PC-9 (cell line): Measurements from ENCODE around the gene CORIN. TPM values are rescaled to one million over a fixed set of nuclear protein-coding genes. Genes with fewer than 3 reads are reported as not detected.

Experiments used
- BruUV-seq: library from RNA; stranded (reverse); fragments of 400-500 nt; replicated peaks from 2 replicates; lab custom pipeline; 2021; lab: Mats Ljungman, UMichigan
- CTCF ChIA-PET: fragments of 300-600 bp; sonication (Branson Sonifier 250); formaldehyde crosslinking; loops from one replicate; lab custom pipeline; 2022; ENCODE audit warnings: antibody characterized with exemption; lab: Charles Lee
- POLR2A ChIA-PET: fragments of 300-600 bp; sonication (Branson Sonifier 250); formaldehyde crosslinking; loops from one replicate; lab custom pipeline; 2022; ENCODE audit warnings: antibody characterized with exemption; ENCODE audit not compliant: unreplicated experiment; lab: Charles Lee
- DNase-seq, 2 experiments: peaks; one replicate each; pipeline versions ENCODE4 v3.0.0 to v3.0.0-alpha.2; 2015 to 2022; ENCODE audit warnings: mixed read lengths in 1 of 2
- H2AFZ ChIP-seq: fragments of 200-600 bp; sonication (generic); 2 replicates; pipeline ENCODE4 v1.8.1; 2017; ENCODE audit warnings: antibody characterized with exemption
- H3F3A ChIP-seq: fragments of 200-600 bp; sonication (generic); 2 replicates; pipeline ENCODE4 v1.8.1; 2017; ENCODE audit warnings: antibody characterized with exemption, mild to moderate bottlenecking, low read depth; ENCODE audit not compliant: insufficient read depth
- H3K27ac ChIP-seq: fragments of 200-600 bp; sonication (generic); 2 replicates; pipeline ENCODE4 v1.6.1; 2016; ENCODE audit warnings: mixed run types
- H3K27me3 ChIP-seq: fragments of 200-600 bp; sonication (generic); 2 replicates; pipeline ENCODE4 v1.6.1; 2016; ENCODE audit warnings: low read depth, mixed run types; ENCODE audit not compliant: insufficient read depth
- H3K36me3 ChIP-seq: fragments of 200-600 bp; sonication (generic); 2 replicates; pipeline ENCODE4 v1.6.1; 2016; ENCODE audit warnings: low read depth, mixed run types
- H3K4me1 ChIP-seq: fragments of 200-600 bp; sonication (generic); replicated peaks from 2 replicates; pipeline ENCODE4 v1.6.1; 2016; ENCODE audit warnings: mixed run types; ENCODE audit not compliant: insufficient read depth
- H3K4me2 ChIP-seq: fragments of 200-600 bp; sonication (generic); 2 replicates; pipeline ENCODE4 v1.6.1; 2017; ENCODE audit warnings: mixed run types
- H3K4me3 ChIP-seq: fragments of 200-600 bp; sonication (generic); 2 replicates; pipeline ENCODE4 v1.6.1; 2016; ENCODE audit warnings: mixed run types
- H3K79me2 ChIP-seq: fragments of 200-600 bp; sonication (generic); 2 replicates; pipeline ENCODE4 v1.6.1; 2017; ENCODE audit warnings: low read depth, mixed run types
- H3K9me2 ChIP-seq: fragments of 200-600 bp; sonication (generic); 2 replicates; pipeline ENCODE4 v1.8.1; 2017; ENCODE audit warnings: mild to moderate bottlenecking; ENCODE audit not compliant: insufficient read depth
- H3K9me3 ChIP-seq: fragments of 200-600 bp; sonication (generic); 2 replicates; pipeline ENCODE4 v1.8.1; 2016; ENCODE audit warnings: low read depth; ENCODE audit not compliant: insufficient read depth
- H4K20me1 ChIP-seq: fragments of 200-600 bp; sonication (generic); 2 replicates; pipeline ENCODE4 v1.8.1; 2017; ENCODE audit not compliant: insufficient read depth
- CTCF ChIP-seq: fragments of 200-600 bp; sonication (generic); conservative IDR thresholded peaks from 2 replicates; pipeline ENCODE4 v1.6.1; 2017; ENCODE audit warnings: mixed run types, antibody characterized with exemption, mild to moderate bottlenecking, moderate library complexity
- EZH2 ChIP-seq: fragments of 200-600 bp; sonication (generic); IDR thresholded peaks from 2 replicates; pipeline ENCODE4 v1.8.0; 2017; ENCODE audit warnings: antibody characterized with exemption, low read depth
- intact Hi-C: fragments of 100-400 bp; cut with micrococcal nuclease; formaldehyde crosslinking; loops from one replicate; pipeline ENCODE4 v1.10.0; 2022; ENCODE audit not compliant: unreplicated experiment
- total RNA-seq: library from RNA; stranded (reverse); gene quantifications from 2 replicates; pipeline ENCODE4 v1.2.3, GENCODE V29; 2021

Gene CORIN
- total RNA-seq, 1 experiment from 2014 or later: not detected

- Histone ChIP-seq H3K36me3 (no peaks in the 10 kb centered on the region), H3K27me3 (no peaks in the 10 kb centered on the region), H3K79me2 (no peaks in the 10 kb centered on the region), H3K4me1 (no peaks in the 10 kb centered on the region), H4K20me1 (no peaks in the 10 kb centered on the region), H3K9me3 (peaks cover 4% of the 10 kb centered on the region; the same call in 1 of the 2 replicates), H3K4me3 (no peak overlapping the region), H3K27ac (no peak overlapping the region), H3K4me2 (no peak overlapping the region), H3K9me2 (no peaks in the 10 kb centered on the region), H3F3A (no peaks in the 10 kb centered on the region), H2AFZ (no peak overlapping the region)
- ChIA-PET POLR2A (interaction anchor here (0.6 kb wide), 1 partner anchor 638 kb away, joined by 5 read pairs; no protein-coding TSS in a partner anchor), CTCF (no interaction called here)
- TF ChIP-seq CTCF (no peak), EZH2 (no peak)
- intact Hi-C loops: no loop called here
- no peak for DNase-seq
- BruUV-seq: no TSS peak
These were observed 8.4 kb downstream of the CORIN start for GRCh38 chr4:47829438-47829837.

- intact Hi-C loops: no loop called here
- Histone ChIP-seq H2AFZ (no peak overlapping the region), H3K9me3 (no peaks in the 10 kb centered on the region), H3K79me2 (no peaks in the 10 kb centered on the region), H3K4me1 (no peaks in the 10 kb centered on the region), H3K4me3 (no peak overlapping the region), H3K4me2 (no peak overlapping the region), H3K27ac (no peak overlapping the region), H3F3A (no peaks in the 10 kb centered on the region), H3K9me2 (no peaks in the 10 kb centered on the region), H3K36me3 (no peaks in the 10 kb centered on the region), H4K20me1 (no peaks in the 10 kb centered on the region), H3K27me3 (no peaks in the 10 kb centered on the region)
- DNase-seq: no peak
- ChIA-PET POLR2A (no interaction called here), CTCF (no interaction called here)
- TF ChIP-seq CTCF: no peak
- no peak for TF ChIP-seq EZH2
- BruUV-seq: no TSS peak
These were observed 10.4 kb downstream of the CORIN start for GRCh38 chr4:47827343-47828047.

GRCh38 chr4:47824840-47825239 is 13.0 kb downstream of the CORIN start:
- no peaks in the 10 kb centered on the region for H3K79me2 ChIP-seq
- no peaks in the 10 kb centered on the region for H3K9me2 ChIP-seq
- no peaks in the 10 kb centered on the region for H3K9me3 ChIP-seq
- no peaks in the 10 kb centered on the region for H3F3A ChIP-seq
- H3K27ac ChIP-seq: no peak overlapping the region
- H2AFZ ChIP-seq: no peak overlapping the region
- ChIA-PET POLR2A (no interaction called here), CTCF (no interaction called here)
- intact Hi-C loops: no loop called here
- H4K20me1 ChIP-seq: no peaks in the 10 kb centered on the region
- no peak overlapping the region for H3K4me3 ChIP-seq
- H3K27me3 ChIP-seq: no peaks in the 10 kb centered on the region
- DNase-seq: no peak
- H3K4me1 ChIP-seq: no peaks in the 10 kb centered on the region
- no peak overlapping the region for H3K4me2 ChIP-seq
- no TSS peak for BruUV-seq
- TF ChIP-seq EZH2: no peak
- TF ChIP-seq CTCF: no peak
- no peaks in the 10 kb centered on the region for H3K36me3 ChIP-seq
